ENCODE results near the gene G6PC1.

The G6PC1 gene

GRCh38 chr17:42950044-42950783, 49.6 kb downstream of the G6PC1 start:
- no peak for DNase-seq
